Mucosa of rectum (tissue), 2 donors: ENCODE data around the gene SEBOX.

ENCODE experiments used
- H3K27ac ChIP-seq, 2 donors: one replicate each; pipeline ENCODE4 v1.7.0; 2013; ENCODE audit warnings: inconsistent platforms in 2 of 2, low read depth in 2 of 2, low read length in 2 of 2
- H3K27me3 ChIP-seq, 2 donors: one replicate each; pipeline ENCODE4 v1.7.0; 2013; ENCODE audit warnings: low read length in 2 of 2; ENCODE audit not compliant: control insufficient read depth in 2 of 2, insufficient read depth in 2 of 2
- H3K36me3 ChIP-seq, 2 donors: one replicate each; pipeline ENCODE4 v1.7.0; 2013; ENCODE audit warnings: low read length in 2 of 2; ENCODE audit not compliant: control insufficient read depth in 2 of 2, insufficient read depth in 2 of 2
- H3K4me1 ChIP-seq, 2 donors: one replicate each; pipeline ENCODE4 v1.7.0; 2013; ENCODE audit warnings: low read length in 2 of 2, mild to moderate bottlenecking in 1 of 2; ENCODE audit not compliant: control insufficient read depth in 2 of 2, insufficient read depth in 2 of 2
- H3K4me3 ChIP-seq, 2 donors: one replicate each; pipeline ENCODE4 v1.7.0; 2013; ENCODE audit warnings: low read length in 2 of 2
- H3K9ac ChIP-seq, 2 donors: one replicate each; pipeline ENCODE4 v1.7.0; 2013; ENCODE audit warnings: low read length in 2 of 2, low read depth in 1 of 2, mild to moderate bottlenecking in 1 of 2
- H3K9me3 ChIP-seq, 2 donors: one replicate each; pipeline ENCODE4 v1.7.0; 2013; ENCODE audit warnings: low read length in 2 of 2; ENCODE audit not compliant: control insufficient read depth in 2 of 2
- donor health status: healthy.
- donor health status: Normal muscosa, but diverticular disease.

SEBOX gene

DNA sequence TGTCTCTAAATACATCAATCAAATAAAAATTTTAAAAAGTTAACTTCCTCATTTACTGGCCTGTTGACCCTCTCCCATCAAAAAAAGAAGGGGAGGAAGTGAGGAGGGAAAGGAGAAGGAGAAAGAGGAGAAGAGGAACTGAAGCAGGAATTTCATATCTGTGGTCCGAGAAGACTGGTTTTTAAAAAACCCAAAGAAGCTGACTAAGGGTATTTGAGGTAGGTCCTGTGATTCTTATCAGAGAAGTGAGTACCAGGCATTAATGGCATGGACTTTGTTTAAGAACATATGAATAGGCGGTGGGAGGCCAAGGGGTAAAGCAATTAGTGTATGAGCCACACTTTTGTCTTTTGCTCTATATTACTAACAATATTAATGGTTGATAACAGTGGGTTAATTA is 39.0 kb upstream of the SEBOX start:
- Histone ChIP-seq H3K36me3 (peaks cover 8 to 13% of the 10 kb centered on the region in 2 donors), H3K4me3 (no peak overlapping the region), H3K4me1 (peaks cover 9 to 35% of the 10 kb centered on the region in 2 donors), H3K9ac (no peak overlapping the region), H3K27ac (no peak overlapping the region), H3K27me3 (no peaks in the 10 kb centered on the region), H3K9me3 (no peaks in the 10 kb centered on the region)

DNA sequence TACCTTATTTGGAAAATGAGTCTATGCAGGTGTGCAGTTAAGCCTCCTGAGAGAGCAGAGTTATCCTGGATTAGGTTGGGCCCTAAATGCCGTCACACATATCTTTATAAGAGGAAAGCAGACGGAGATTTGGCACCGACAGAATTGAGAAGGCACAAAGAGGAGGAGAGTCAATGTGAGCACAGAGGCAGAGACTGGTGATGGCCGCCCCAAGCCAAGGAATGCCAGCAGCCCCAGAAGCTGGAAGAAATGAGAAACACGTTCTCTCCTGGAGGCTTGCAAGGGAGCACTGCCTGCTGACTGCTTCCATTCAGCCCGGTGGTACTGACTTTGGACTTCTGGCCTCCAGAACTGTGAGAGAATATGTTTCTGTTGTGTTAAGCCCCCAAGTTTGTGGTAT is 37.8 kb upstream of the SEBOX start:
- Histone ChIP-seq H3K4me1 (peaks cover 9 to 30% of the 10 kb centered on the region in 2 donors), H3K9ac (no peak overlapping the region), H3K4me3 (no peak overlapping the region), H3K36me3 (peaks cover 14 to 17% of the 10 kb centered on the region in 2 donors), H3K27me3 (no peaks in the 10 kb centered on the region), H3K9me3 (no peaks in the 10 kb centered on the region), H3K27ac (no peak overlapping the region)

DNA sequence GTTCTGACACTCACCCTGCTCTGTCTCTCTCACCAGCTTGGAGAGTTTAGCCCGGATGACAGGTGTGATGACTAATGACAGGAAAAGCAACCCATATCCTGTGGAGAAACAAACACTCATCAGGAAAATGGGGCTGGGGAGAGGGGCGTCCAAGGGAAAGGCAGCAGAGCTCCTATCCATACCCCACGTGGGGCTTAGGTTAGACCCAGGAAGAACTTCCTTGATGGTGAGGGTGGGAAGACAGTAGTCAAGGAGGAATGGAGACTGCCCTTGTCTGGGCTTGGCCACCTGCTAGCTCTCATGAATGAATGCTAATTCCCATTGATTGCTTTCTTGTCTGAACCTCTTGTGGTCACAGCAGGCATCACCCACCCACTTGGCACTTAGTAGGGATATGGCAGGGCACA is 37.2 kb upstream of the SEBOX start:
- Histone ChIP-seq H3K4me1 (peaks cover 9 to 24% of the 10 kb centered on the region in 2 donors), H3K9me3 (no peaks in the 10 kb centered on the region), H3K9ac (no peak overlapping the region), H3K27ac (no peak overlapping the region), H3K36me3 (peaks cover 14 to 22% of the 10 kb centered on the region in 2 donors), H3K4me3 (no peak overlapping the region), H3K27me3 (no peaks in the 10 kb centered on the region)

GRCh38 chr17:28399808-28400207 is 34.8 kb upstream of the SEBOX start:
- H3K27ac ChIP-seq: no peak overlapping the region
- H3K27me3 ChIP-seq: no peaks in the 10 kb centered on the region
- H3K9ac ChIP-seq: no peak overlapping the region
- H3K36me3 ChIP-seq: peaks cover 27 to 28% of the 10 kb centered on the region in 2 donors
- H3K9me3 ChIP-seq: no peaks in the 10 kb centered on the region
- H3K4me1 ChIP-seq: peaks cover 0 to 3% of the 10 kb centered on the region in 2 donors
- H3K4me3 ChIP-seq: no peak overlapping the region

DNA sequence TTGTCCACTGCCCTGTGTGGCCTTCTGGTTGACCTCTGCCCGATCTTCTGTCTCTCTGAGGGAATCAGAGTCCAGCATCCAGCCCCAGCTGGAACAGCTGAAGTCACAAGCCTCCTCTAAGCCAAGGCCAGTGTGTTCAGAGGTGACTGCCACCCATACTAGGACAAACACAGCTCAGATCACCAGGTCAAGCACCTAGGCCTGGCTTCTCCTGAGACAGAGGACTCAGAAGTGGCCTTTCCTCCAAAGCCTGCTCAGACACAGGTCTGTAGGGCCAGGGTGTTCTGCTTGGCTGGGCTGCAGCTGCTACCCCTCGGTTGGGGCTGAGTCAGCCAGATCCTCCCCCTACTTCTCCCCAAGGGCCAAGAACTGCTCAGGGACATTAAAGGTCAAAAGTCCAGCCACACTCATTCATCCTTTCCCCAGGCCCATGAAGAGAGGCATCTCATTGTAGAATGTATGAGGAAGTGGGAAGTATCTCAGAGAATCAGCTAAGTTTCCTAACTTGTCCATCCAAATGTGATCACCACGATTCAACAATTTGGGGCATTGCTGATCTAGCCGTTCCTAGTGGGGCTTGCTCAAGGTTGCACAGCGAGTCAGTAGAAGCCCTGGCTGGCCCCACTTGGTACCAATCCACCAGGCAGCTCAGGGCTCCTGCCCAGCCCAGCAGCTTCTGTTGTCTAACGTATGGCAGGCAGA is 33.4 kb upstream of the SEBOX start:
- H3K27ac ChIP-seq: no peak overlapping the region
- no peaks in the 10 kb centered on the region for H3K27me3 ChIP-seq
- no peak overlapping the region for H3K4me3 ChIP-seq
- H3K9ac ChIP-seq: no peak overlapping the region
- H3K36me3 ChIP-seq: peaks cover 30 to 34% of the 10 kb centered on the region in 2 donors
- no peaks in the 10 kb centered on the region for H3K4me1 ChIP-seq
- H3K9me3 ChIP-seq: no peaks in the 10 kb centered on the region

GRCh38 chr17:28397687-28398279 is 32.8 kb upstream of the SEBOX start:
- no peaks in the 10 kb centered on the region for H3K9me3 ChIP-seq
- no peak overlapping the region for H3K27ac ChIP-seq
- no peak overlapping the region for H3K4me3 ChIP-seq
- no peaks in the 10 kb centered on the region for H3K4me1 ChIP-seq
- H3K27me3 ChIP-seq: no peaks in the 10 kb centered on the region
- peaks cover 30 to 35% of the 10 kb centered on the region in 2 donors for H3K36me3 ChIP-seq
- H3K9ac ChIP-seq: no peak overlapping the region

GRCh38 chr17:28397275-28397674 is 32.3 kb upstream of the SEBOX start:
- Histone ChIP-seq H3K4me1 (no peaks in the 10 kb centered on the region), H3K36me3 (peaks cover 34 to 38% of the 10 kb centered on the region in 2 donors), H3K27ac (no peak overlapping the region)

DNA sequence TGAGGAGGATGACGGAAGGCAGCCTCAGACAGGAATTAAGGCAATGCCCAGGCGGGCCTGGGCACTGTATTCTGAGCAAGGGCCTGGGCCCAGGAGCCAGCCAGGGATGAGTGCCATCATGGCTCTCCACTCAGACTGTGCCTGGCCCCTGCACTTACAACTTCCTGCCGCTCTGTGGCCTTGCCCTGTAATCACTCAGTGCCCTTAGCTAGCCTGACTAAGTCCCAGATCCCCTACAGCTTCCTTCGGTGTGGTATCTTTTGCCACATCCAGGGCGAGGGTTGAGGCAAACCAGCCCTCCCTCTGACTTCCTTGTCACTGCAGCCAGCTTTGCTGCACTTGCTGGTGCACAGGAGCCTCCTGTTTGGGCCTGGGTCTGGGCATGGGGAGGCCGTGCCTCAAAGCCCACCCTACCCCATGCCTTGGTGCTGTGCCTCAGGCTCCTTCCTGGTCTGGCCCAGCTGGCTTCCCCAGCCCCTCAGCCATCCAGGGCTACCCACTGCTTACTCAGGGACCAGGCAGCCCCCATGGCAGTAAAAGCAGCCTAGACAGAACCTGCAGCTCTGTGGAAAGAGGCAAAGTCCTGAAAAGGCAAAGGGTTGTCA is 31.7 kb upstream of the SEBOX start:
- H3K9ac ChIP-seq: no peak overlapping the region
- no peaks in the 10 kb centered on the region for H3K27me3 ChIP-seq
- H3K4me3 ChIP-seq: no peak overlapping the region
- H3K27ac ChIP-seq: no peak overlapping the region
- H3K9me3 ChIP-seq: no peaks in the 10 kb centered on the region
- H3K36me3 ChIP-seq: peaks cover 34 to 38% of the 10 kb centered on the region in 2 donors
- no peaks in the 10 kb centered on the region for H3K4me1 ChIP-seq

More at GRCh38 chr17:28397275-28397674, 32.3 kb upstream of the SEBOX start:
- Histone ChIP-seq H3K4me3 (no peak overlapping the region), H3K27me3 (no peaks in the 10 kb centered on the region), H3K9ac (no peak overlapping the region), H3K9me3 (no peaks in the 10 kb centered on the region)

DNA sequence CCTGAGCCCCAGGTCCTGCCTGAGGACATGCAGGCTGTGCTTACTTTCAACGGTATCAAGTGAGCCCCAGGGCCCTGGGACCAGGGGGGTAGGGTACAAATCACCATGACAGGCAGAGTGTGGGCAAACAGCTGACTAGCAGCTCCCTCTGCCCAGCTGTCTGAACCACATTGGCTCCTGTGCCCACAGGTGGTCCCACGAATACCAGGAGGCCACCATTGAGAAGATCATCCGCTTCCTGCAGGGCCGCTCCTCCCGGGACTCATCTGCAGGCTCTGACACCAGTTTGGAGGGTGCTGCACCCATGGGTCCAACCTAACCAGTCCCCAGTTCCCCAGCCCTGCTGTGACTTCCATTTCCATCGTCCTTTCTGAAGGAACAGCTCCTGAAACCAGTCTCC is 31.0 kb upstream of the SEBOX start:
- H3K4me3 ChIP-seq: no peak overlapping the region
- no peak overlapping the region for H3K9ac ChIP-seq
- H3K27me3 ChIP-seq: no peaks in the 10 kb centered on the region
- H3K36me3 ChIP-seq: peaks cover 34 to 39% of the 10 kb centered on the region in 2 donors
- H3K27ac ChIP-seq: no peak overlapping the region
- H3K9me3 ChIP-seq: no peaks in the 10 kb centered on the region
- no peaks in the 10 kb centered on the region for H3K4me1 ChIP-seq

- no peaks in the 10 kb centered on the region for H3K27me3 ChIP-seq
- no peak overlapping the region for H3K27ac ChIP-seq
- H3K4me1 ChIP-seq: no peaks in the 10 kb centered on the region
- H3K9me3 ChIP-seq: no peaks in the 10 kb centered on the region
- H3K4me3 ChIP-seq: no peak overlapping the region
- no peak overlapping the region for H3K9ac ChIP-seq
- H3K36me3 ChIP-seq: peaks cover 33 to 42% of the 10 kb centered on the region in 2 donors
These were observed 30.4 kb upstream of the SEBOX start for GRCh38 chr17:28395426-28395825.
